ENCODE results near the gene KRTAP25-1.

The KRTAP25-1 gene

GRCh38 chr21:30245061-30245460 lies 44.3 kb downstream of the KRTAP25-1 start:
- no peak for DNase-seq

- DNase-seq, result no peak
Measured at GRCh38 chr21:30243691-30244090, 45.6 kb downstream of the KRTAP25-1 start.

GRCh38 chr21:30240661-30241060 lies 48.7 kb downstream of the KRTAP25-1 start:
- no peak for DNase-seq

Measured in stimulated activated CD4-positive, alpha-beta T cell treated with anti-CD3 and anti-CD28 coated beads, Interleukin-12 subunit alpha, Interleukin-12 subunit beta, amount 100 ng/mL, for 4 hours (primary cell).